IMR-90 (cell line): ENCODE measurements around the gene BPIFB1. TPM values are rescaled to one million over a fixed set of nuclear protein-coding genes. Genes with fewer than 3 reads are reported as not detected.

Experiments used
- ATAC-seq: fragments of 200-7000 bp; cut with Tn5 transposase; 2 replicates; pipeline ENCODE4 v1.9.1; 2020; ENCODE audit warnings: low read depth, mild to moderate bottlenecking, moderate library complexity
- BruUV-seq: library from RNA; stranded (reverse); fragments of 400-500 nt; replicated peaks from 2 replicates; lab custom pipeline; 2021; lab: Mats Ljungman, UMichigan
- CTCF ChIA-PET: fragments of 300-600 bp; formaldehyde crosslinking; extraction: SDS; loops from one replicate; lab custom pipeline; 2021; ENCODE audit warnings: antibody characterized with exemption; lab: Yijun Ruan, JAX
- POLR2A ChIA-PET: fragments of 300-600 bp; sonication (Branson Sonifier 250); formaldehyde crosslinking; loops from one replicate; lab custom pipeline; 2022; ENCODE audit warnings: antibody characterized with exemption; ENCODE audit not compliant: unreplicated experiment; lab: Charles Lee
- DNase-seq: peaks from one replicate; pipeline ENCODE4 v3.0.0; 2013
- H2AFZ ChIP-seq: replicated peaks from 2 replicates; pipeline ENCODE3; 2013; ENCODE audit warnings: low read length, mild to moderate bottlenecking; ENCODE audit not compliant: poor library complexity
- H2AK5ac ChIP-seq: 2 replicates; pipeline ENCODE4 v1.6.1; 2013; ENCODE audit warnings: low read depth, low read length, inconsistent platforms
- H2AK9ac ChIP-seq: replicated peaks from 2 replicates; pipeline ENCODE3; 2013; ENCODE audit warnings: mild to moderate bottlenecking, low read depth, low read length, moderate library complexity; ENCODE audit not compliant: poor library complexity
- H2BK120ac ChIP-seq: 2 replicates; pipeline ENCODE4 v1.6.1; 2013; ENCODE audit warnings: low read depth, low read length, inconsistent platforms
- H2BK15ac ChIP-seq: 3 replicates; pipeline ENCODE4 v1.6.1; 2013; ENCODE audit warnings: low read depth, low read length, inconsistent platforms
- H2BK20ac ChIP-seq: 2 replicates; pipeline ENCODE4 v1.6.1; 2013; ENCODE audit warnings: low read depth, mild to moderate bottlenecking, inconsistent platforms, low read length, moderate library complexity
- H2BK5ac ChIP-seq: 2 replicates; pipeline ENCODE4 v1.6.1; 2013; ENCODE audit warnings: mild to moderate bottlenecking, low read depth, low read length, inconsistent platforms; ENCODE audit not compliant: poor library complexity, severe bottlenecking
- H3K14ac ChIP-seq: replicated peaks from 2 replicates; pipeline ENCODE4 v1.6.1; 2013; ENCODE audit warnings: low read depth, low read length, inconsistent platforms
- H3K18ac ChIP-seq: 2 replicates; pipeline ENCODE4 v1.6.1; 2013; ENCODE audit warnings: low read depth, low read length, control low read depth
- H3K23ac ChIP-seq: 2 replicates; pipeline ENCODE4 v1.6.1; 2013; ENCODE audit warnings: low read depth, low read length, inconsistent platforms
- H3K27ac ChIP-seq: 2 replicates; pipeline ENCODE4 v1.5.1; 2013; ENCODE audit warnings: mild to moderate bottlenecking, control low read depth, low read length; ENCODE audit not compliant: insufficient read depth
- H3K27me3 ChIP-seq: 2 replicates; pipeline ENCODE4 v1.6.1; 2013; ENCODE audit warnings: low read length; ENCODE audit not compliant: control insufficient read depth, insufficient read depth
- H3K36me3 ChIP-seq: 2 replicates; pipeline ENCODE4 v1.6.1; 2013; ENCODE audit warnings: low read length, mixed read lengths; ENCODE audit not compliant: control insufficient read depth, insufficient read depth
- H3K4ac ChIP-seq: 2 replicates; pipeline ENCODE4 v1.6.1; 2013; ENCODE audit warnings: low read depth, low read length, inconsistent platforms
- H3K4me1 ChIP-seq: 2 replicates; pipeline ENCODE4 v1.6.1; 2013; ENCODE audit warnings: low read length, mixed read lengths; ENCODE audit not compliant: control insufficient read depth, insufficient read depth
- H3K4me2 ChIP-seq: 2 replicates; pipeline ENCODE4 v1.6.1; 2013; ENCODE audit warnings: low read depth, mild to moderate bottlenecking, control low read depth, low read length, moderate library complexity
- H3K4me3 ChIP-seq: 2 replicates; pipeline ENCODE4 v1.5.1; 2013; ENCODE audit warnings: low read depth, mild to moderate bottlenecking, control low read depth, low read length, moderate library complexity; ENCODE audit not compliant: insufficient read depth
- H3K56ac ChIP-seq: 2 replicates; pipeline ENCODE4 v1.6.1; 2013; ENCODE audit warnings: low read length, inconsistent platforms; ENCODE audit not compliant: insufficient read depth; ENCODE audit errors: extremely low read depth
- H3K79me1 ChIP-seq, 2 experiments: 2 replicates each; pipeline ENCODE4 v1.6.1; 2013; ENCODE audit warnings: low read length in 2 of 2, inconsistent platforms in 1 of 2, low read depth in 1 of 2
- H3K9ac ChIP-seq: 2 replicates; pipeline ENCODE4 v1.6.1; 2013; ENCODE audit warnings: low read depth, low read length, control low read depth
- H3K9me1 ChIP-seq: 2 replicates; pipeline ENCODE4 v1.6.1; 2013; ENCODE audit warnings: low read length, inconsistent platforms; ENCODE audit not compliant: insufficient read depth
- H3K9me3 ChIP-seq: 2 replicates; pipeline ENCODE4 v1.6.1; 2013; ENCODE audit warnings: low read length; ENCODE audit not compliant: control insufficient read depth, insufficient read depth
- H4K20me1 ChIP-seq: 2 replicates; pipeline ENCODE4 v1.6.1; 2013; ENCODE audit warnings: low read length, inconsistent platforms; ENCODE audit not compliant: insufficient read depth
- H4K5ac ChIP-seq: 2 replicates; pipeline ENCODE4 v1.6.1; 2013; ENCODE audit warnings: mild to moderate bottlenecking, low read depth, low read length, control low read depth
- H4K8ac ChIP-seq, 2 experiments: 2 replicates each; pipeline ENCODE4 v1.6.1; 2013; ENCODE audit warnings: low read depth in 2 of 2, low read length in 2 of 2, control low read depth in 1 of 2, inconsistent platforms in 1 of 2
- H4K91ac ChIP-seq: 2 replicates; pipeline ENCODE4 v1.6.1; 2013; ENCODE audit warnings: low read depth, low read length, inconsistent platforms; ENCODE audit not compliant: insufficient read depth
- BHLHE40 ChIP-seq: fragments of 150-350 bp; IDR thresholded peaks from 2 replicates; pipeline ENCODE4 v1.6.1; 2016; ENCODE audit warnings: mild to moderate bottlenecking, low read depth, low read length
- CEBPB ChIP-seq: IDR thresholded peaks from 2 replicates; pipeline ENCODE4 v1.6.1; 2012; ENCODE audit warnings: low read depth, low read length, improper control_type of control experiment
- CHD1 ChIP-seq: IDR thresholded peaks from 2 replicates; pipeline ENCODE4 v1.6.1; 2012; ENCODE audit warnings: low read depth, low read length, improper control_type of control experiment
- FOS ChIP-seq: fragments of 150-350 bp; IDR thresholded peaks from 2 replicates; pipeline ENCODE4 v1.6.1; 2016; ENCODE audit warnings: low read depth, low read length
- MAFK ChIP-seq: IDR thresholded peaks from 2 replicates; pipeline ENCODE4 v1.6.1; 2012; ENCODE audit warnings: low read depth, low read length, improper control_type of control experiment
- MAZ ChIP-seq: IDR thresholded peaks from 2 replicates; pipeline ENCODE4 v1.6.1; 2012; ENCODE audit warnings: low read depth, mild to moderate bottlenecking, low read length, improper control_type of control experiment, moderate library complexity, borderline replicate concordance
- MXI1 ChIP-seq: IDR thresholded peaks from 2 replicates; pipeline ENCODE4 v1.6.1; 2012; ENCODE audit warnings: low read depth, mild to moderate bottlenecking, low read length, moderate library complexity, borderline replicate concordance
- NFE2L2 ChIP-seq: fragments of 150-350 bp; IDR thresholded peaks from 2 replicates; pipeline ENCODE4 v1.6.1; 2016; ENCODE audit warnings: low read depth, mild to moderate bottlenecking, low read length
- POLR2A ChIP-seq: IDR thresholded peaks from 2 replicates; pipeline ENCODE4 v1.6.1; 2012; ENCODE audit warnings: mild to moderate bottlenecking, low read depth, low read length
- RAD21 ChIP-seq: IDR thresholded peaks from 2 replicates; pipeline ENCODE4 v1.6.1; 2012; ENCODE audit warnings: low read length, improper control_type of control experiment
- RCOR1 ChIP-seq: IDR thresholded peaks from 2 replicates; pipeline ENCODE4 v1.6.1; 2012; ENCODE audit warnings: mild to moderate bottlenecking, low read length, improper control_type of control experiment; ENCODE audit not compliant: insufficient replicate concordance
- RFX5 ChIP-seq: IDR thresholded peaks from 2 replicates; pipeline ENCODE4 v1.8.0; 2012; ENCODE audit warnings: low read depth, mild to moderate bottlenecking, low read length, moderate library complexity
- SMC3 ChIP-seq: fragments of 150-350 bp; IDR thresholded peaks from 2 replicates; pipeline ENCODE4 v1.6.1; 2016; ENCODE audit warnings: low read depth, mild to moderate bottlenecking, antibody characterized with exemption, low read length, moderate library complexity
- USF2 ChIP-seq: fragments of 150-350 bp; IDR thresholded peaks from 2 replicates; pipeline ENCODE4 v1.6.1; 2017; ENCODE audit warnings: mild to moderate bottlenecking, antibody characterized with exemption, low read length, low read depth
- WGBS, 2 experiments: methylation state at CpG; one replicate each; pipeline versions ENCODE4 v1.1.5 to v1.1.7; 2013; ENCODE audit warnings: missing lambda C conversion rate in 2 of 2; ENCODE audit not compliant: insufficient read length in 1 of 2; ENCODE audit errors: extremely low coverage in 2 of 2; 5-methylcytosine and 5-hydroxymethylcytosine counted together
- dilution Hi-C: fragments of 300-500 bp; cut with HindIII; formaldehyde crosslinking; loops from one replicate; pipeline ENCODE4 v1.14.3; 2018; ENCODE audit warnings: low sequenced_read_pairs; ENCODE audit not compliant: unreplicated experiment
- in situ Hi-C: fragments of 300-500 bp; cut with MboI; formaldehyde crosslinking; loops from 3 replicates; pipeline ENCODE4 v1.14.3; 2019; ENCODE audit warnings: low sequenced_read_pairs, inconsistent platforms, mixed read lengths
- intact Hi-C: fragments of 100-400 bp; cut with micrococcal nuclease; formaldehyde crosslinking; loops from 2 replicates; pipeline ENCODE4 v1.10.0; 2022
- polyA plus RNA-seq, 3 experiments: library from polyadenylated mRNA; depleted of rRNA; stranded (reverse); fragments of >200 nt; gene quantifications; 2 replicates each; pipeline ENCODE4 v1.2.3, GENCODE V29; 2012; ENCODE audit warnings: low replicate concordance in 1 of 3
- total RNA-seq: library from RNA; depleted of rRNA; stranded (reverse); fragments of >200 nt; gene quantifications from 2 replicates; pipeline ENCODE4 v1.2.3, GENCODE V29; 2012
- TF ChIP-seq, protein P1 (sequence below): conservative IDR thresholded peaks from 2 replicates; pipeline ENCODE4 v1.5.1; 2012; ENCODE audit warnings: mild to moderate bottlenecking, low read depth, low read length, improper control_type of control experiment
- TF ChIP-seq, protein P2 (sequence below): fragments of 150-350 bp; IDR thresholded peaks from 2 replicates; pipeline ENCODE4 v1.6.1; 2016; ENCODE audit warnings: low read depth, mild to moderate bottlenecking, low read length, moderate library complexity, borderline replicate concordance

BPIFB1 gene
- total and polyA plus RNA-seq, 2 of the 4 experiments (the other 2 are of a cell fraction): not detected

- H2AFZ ChIP-seq: no peak overlapping the region
- ATAC-seq: no peak
- no peak for DNase-seq
- WGBS, 2 experiments: 78% methylated on average over 4 of the region's 13 CpGs; no CpG with 5 or more reads in 1 of the 2 experiments
- no peak overlapping the region for H4K8ac ChIP-seq
- no peak overlapping the region for H2BK120ac ChIP-seq
- no peak overlapping the region for H2BK20ac ChIP-seq
- no peak overlapping the region for H3K18ac ChIP-seq
- no peak overlapping the region for H3K23ac ChIP-seq
- no peak overlapping the region for H3K4me3 ChIP-seq
- no peaks in the 10 kb centered on the region for H3K9me1 ChIP-seq
- no peak overlapping the region for H4K91ac ChIP-seq
- no peak overlapping the region for H2BK15ac ChIP-seq
- ChIA-PET CTCF (interaction anchor here (0.6 kb wide), 1 partner anchor 12 kb away, joined by 3 read pairs; no protein-coding TSS in a partner anchor), POLR2A (no interaction called here)
- H3K9me3 ChIP-seq: no peaks in the 10 kb centered on the region
- H3K4me1 ChIP-seq: no peaks in the 10 kb centered on the region
- in situ Hi-C loops: no loop called here
- BruUV-seq: no TSS peak
- dilution Hi-C loops: no loop called here
- intact Hi-C loops: no loop called here
- TF ChIP-seq, protein P1, sequence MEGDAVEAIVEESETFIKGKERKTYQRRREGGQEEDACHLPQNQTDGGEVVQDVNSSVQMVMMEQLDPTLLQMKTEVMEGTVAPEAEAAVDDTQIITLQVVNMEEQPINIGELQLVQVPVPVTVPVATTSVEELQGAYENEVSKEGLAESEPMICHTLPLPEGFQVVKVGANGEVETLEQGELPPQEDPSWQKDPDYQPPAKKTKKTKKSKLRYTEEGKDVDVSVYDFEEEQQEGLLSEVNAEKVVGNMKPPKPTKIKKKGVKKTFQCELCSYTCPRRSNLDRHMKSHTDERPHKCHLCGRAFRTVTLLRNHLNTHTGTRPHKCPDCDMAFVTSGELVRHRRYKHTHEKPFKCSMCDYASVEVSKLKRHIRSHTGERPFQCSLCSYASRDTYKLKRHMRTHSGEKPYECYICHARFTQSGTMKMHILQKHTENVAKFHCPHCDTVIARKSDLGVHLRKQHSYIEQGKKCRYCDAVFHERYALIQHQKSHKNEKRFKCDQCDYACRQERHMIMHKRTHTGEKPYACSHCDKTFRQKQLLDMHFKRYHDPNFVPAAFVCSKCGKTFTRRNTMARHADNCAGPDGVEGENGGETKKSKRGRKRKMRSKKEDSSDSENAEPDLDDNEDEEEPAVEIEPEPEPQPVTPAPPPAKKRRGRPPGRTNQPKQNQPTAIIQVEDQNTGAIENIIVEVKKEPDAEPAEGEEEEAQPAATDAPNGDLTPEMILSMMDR: no peak
- TF ChIP-seq RAD21 (no peak), MAZ (no peak), RFX5 (no peak), SMC3 (no peak), CEBPB (no peak), CHD1 (no peak), FOS (no peak), POLR2A (no peak), MXI1 (no peak), MAFK (no peak), BHLHE40 (no peak), USF2 (no peak), RCOR1 (no peak), NFE2L2 (no peak)
- TF ChIP-seq, protein P2, sequence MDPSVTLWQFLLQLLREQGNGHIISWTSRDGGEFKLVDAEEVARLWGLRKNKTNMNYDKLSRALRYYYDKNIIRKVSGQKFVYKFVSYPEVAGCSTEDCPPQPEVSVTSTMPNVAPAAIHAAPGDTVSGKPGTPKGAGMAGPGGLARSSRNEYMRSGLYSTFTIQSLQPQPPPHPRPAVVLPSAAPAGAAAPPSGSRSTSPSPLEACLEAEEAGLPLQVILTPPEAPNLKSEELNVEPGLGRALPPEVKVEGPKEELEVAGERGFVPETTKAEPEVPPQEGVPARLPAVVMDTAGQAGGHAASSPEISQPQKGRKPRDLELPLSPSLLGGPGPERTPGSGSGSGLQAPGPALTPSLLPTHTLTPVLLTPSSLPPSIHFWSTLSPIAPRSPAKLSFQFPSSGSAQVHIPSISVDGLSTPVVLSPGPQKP: no peak
- H3K27ac ChIP-seq: no peak overlapping the region
- H4K20me1 ChIP-seq: peaks cover 4% of the 10 kb centered on the region; the same call in 1 of the 2 replicates
- no peak overlapping the region for H3K14ac ChIP-seq
- H2BK5ac ChIP-seq: no peak overlapping the region
- H3K36me3 ChIP-seq: no peaks in the 10 kb centered on the region
- H4K5ac ChIP-seq: no peak overlapping the region
- peaks cover 22% of the 10 kb centered on the region for H3K27me3 ChIP-seq
- H3K9ac ChIP-seq: no peak overlapping the region
- no peak overlapping the region for H2AK9ac ChIP-seq
- H3K56ac ChIP-seq: no peak overlapping the region
- no peaks in the 10 kb centered on the region for H3K79me1 ChIP-seq
- H2AK5ac ChIP-seq: no peak overlapping the region
- no peak overlapping the region for H3K4ac ChIP-seq
- H3K4me2 ChIP-seq: no peak overlapping the region
Observed at GRCh38 chr20:33290852-33291251, 7.8 kb downstream of the BPIFB1 start.
